Prostate gland (tissue), 2 donors: ENCODE measurements around the gene RPL29. TPM values are rescaled to one million over a fixed set of nuclear protein-coding genes. Genes with fewer than 3 reads are reported as not detected.

Experiments
- DNase-seq: peaks from one replicate; pipeline ENCODE4 v3.0.0-alpha.2; 2019; ENCODE audit warnings: low spot score
- H3K27ac ChIP-seq, 2 donors: fragments of 200-600 bp; sonication (generic); 2 replicates each; pipeline ENCODE4 v1.5.1; 2017 to 2019
- H3K27me3 ChIP-seq: fragments of 200-600 bp; sonication (generic); replicated peaks from 2 replicates; pipeline ENCODE4 v1.5.1; 2019; ENCODE audit not compliant: insufficient read depth
- H3K36me3 ChIP-seq, 2 donors: fragments of 200-600 bp; sonication (generic); 1 replicate in 1 of 2; 2 replicates in 1 of 2; pipeline versions ENCODE4 v1.5.1 to v1.8.1; 2017 to 2019
- H3K4me1 ChIP-seq: fragments of 200-600 bp; sonication (generic); replicated peaks from 2 replicates; pipeline ENCODE4 v1.5.1; 2019
- H3K4me3 ChIP-seq, 2 donors: fragments of 200-600 bp; sonication (generic); 2 replicates each; pipeline ENCODE4 v1.5.1; 2017 to 2019
- H3K9me3 ChIP-seq: fragments of 200-600 bp; sonication (generic); 2 replicates; pipeline ENCODE4 v1.5.1; 2017
- POLR2A ChIP-seq: fragments of 450-650 bp; IDR thresholded peaks from one replicate; pipeline ENCODE4 v1.6.1; 2016; ENCODE audit warnings: antibody characterized with exemption, mild to moderate bottlenecking
- POLR2AphosphoS5 ChIP-seq: sonication (generic); formaldehyde crosslinking; IDR thresholded peaks from one replicate; pipeline ENCODE4 v1.6.1; 2017; ENCODE audit warnings: antibody characterized with exemption
- WGBS: methylation state at CpG from one replicate; pipeline ENCODE4 v1.1.5; 2018; 5-methylcytosine and 5-hydroxymethylcytosine counted together
- intact Hi-C: fragments of 100-400 bp; cut with DNase I; formaldehyde crosslinking; loops from one replicate; pipeline ENCODE4 v1.14.2; 2022
- total RNA-seq, 2 donors: library from RNA; depleted of rRNA; stranded (reverse); fragments of >200 nt; gene quantifications; one replicate each; pipeline ENCODE4 v1.1.0, GENCODE V29; 2016
- TF ChIP-seq, protein P1 (sequence below), 4 experiments: fragments of 200-600 bp in 2 of 4; fragments of 450-650 bp in 2 of 4; sonication (generic) in 2 of 4; IDR thresholded peaks; 1 replicate in 3 of 4; 2 replicates in 1 of 4; pipeline ENCODE4 v1.5.1; 2016 to 2019; ENCODE audit warnings: antibody characterized with exemption in 4 of 4, mild to moderate bottlenecking in 2 of 4, moderate library complexity in 2 of 4

The RPL29 gene
- total RNA-seq, 2 donors from 2014 or later: 1,249 to 2,015 TPM

DNA sequence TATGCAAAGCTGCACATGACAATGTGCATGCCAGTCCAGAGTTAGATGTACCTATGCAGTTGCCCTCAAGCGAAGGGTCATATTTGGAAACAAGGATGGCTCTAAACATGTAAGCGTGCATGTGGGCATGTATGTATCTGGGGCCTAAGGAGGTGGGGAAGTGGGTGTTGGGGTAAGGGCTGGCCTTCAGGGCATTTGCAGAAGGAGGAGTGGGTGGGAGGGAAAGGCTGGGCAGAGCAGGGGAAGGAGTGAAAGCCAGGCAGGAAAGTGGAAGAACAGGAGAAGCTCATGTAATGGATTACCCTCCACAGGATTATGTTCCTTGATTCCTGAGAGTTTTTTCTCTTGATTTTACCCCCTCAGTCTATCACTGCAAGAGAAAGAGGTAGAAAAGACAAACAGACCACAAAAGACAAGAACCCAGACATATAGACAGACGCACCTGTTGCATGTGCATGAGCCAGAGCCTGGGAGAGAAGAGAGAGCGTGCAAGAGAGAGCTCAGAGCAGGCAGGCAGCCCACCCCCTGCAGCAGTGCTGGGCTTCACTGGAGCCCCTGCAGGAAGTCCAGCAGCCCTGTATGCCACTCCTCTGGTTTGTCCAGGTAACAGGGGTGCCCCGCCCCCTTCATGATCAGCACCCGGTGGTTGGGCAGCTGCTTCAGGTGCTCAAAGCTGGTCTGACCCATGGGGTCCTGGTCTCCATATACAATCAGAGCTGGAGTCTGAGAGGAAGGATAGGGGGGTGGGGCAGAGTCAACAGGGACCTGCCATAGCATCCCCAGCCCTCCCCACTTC lies 26.6 kb downstream of the RPL29 start:
- Histone ChIP-seq H3K36me3 (no peaks in the 10 kb centered on the region), H3K4me1 (peaks cover 12% of the 10 kb centered on the region), H3K27me3 (no peaks in the 10 kb centered on the region), H3K9me3 (no peaks in the 10 kb centered on the region), H3K27ac (no peak overlapping the region), H3K4me3 (no peak overlapping the region)
- DNase-seq: no peak
- WGBS: 81% methylated on average over 6 of the region's 6 CpGs
- intact Hi-C loops: no loop called here
- TF ChIP-seq POLR2A (no peak), POLR2AphosphoS5 (no peak)

DNA sequence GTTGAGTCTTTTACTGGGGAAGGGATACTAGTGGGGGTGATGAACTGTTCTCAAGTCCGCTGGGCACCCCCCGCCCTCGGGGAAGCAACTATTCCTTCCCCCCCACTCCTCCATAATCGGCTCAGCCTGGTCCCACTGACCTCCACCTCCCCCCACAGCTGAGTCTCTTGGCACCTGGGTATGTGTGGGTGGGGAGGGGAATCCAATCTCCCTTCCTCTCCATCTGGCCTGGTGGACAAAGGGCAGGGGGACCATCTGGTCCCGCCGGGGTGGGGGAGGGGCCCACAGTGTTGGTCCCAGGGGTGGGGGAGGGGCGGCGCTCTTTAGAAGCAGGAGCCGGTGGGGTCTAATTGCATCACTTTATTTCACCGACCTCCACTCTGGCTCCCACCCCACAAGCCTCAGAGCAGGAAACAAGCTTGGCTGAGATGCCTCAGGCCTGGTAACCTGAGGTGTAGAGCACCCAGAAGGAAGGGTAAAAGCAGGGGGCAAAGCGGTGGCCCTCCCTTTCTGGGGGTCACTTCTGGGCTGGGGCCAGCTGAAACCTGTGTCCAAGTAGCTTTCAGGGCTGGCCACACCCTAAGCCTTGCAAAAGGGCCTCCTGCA lies 27.4 kb downstream of the RPL29 start:
- Histone ChIP-seq H3K36me3 (no peaks in the 10 kb centered on the region), H3K4me1 (peaks cover 10% of the 10 kb centered on the region), H3K27me3 (no peaks in the 10 kb centered on the region), H3K9me3 (no peaks in the 10 kb centered on the region), H3K4me3 (peak overlapping the region; percentile 63 to 83), H3K27ac (peak overlapping the region; percentile 84 to 93)
- WGBS: 13% methylated on average over 7 of the region's 11 CpGs
- no peak for TF ChIP-seq POLR2A
- TF ChIP-seq, protein P1, sequence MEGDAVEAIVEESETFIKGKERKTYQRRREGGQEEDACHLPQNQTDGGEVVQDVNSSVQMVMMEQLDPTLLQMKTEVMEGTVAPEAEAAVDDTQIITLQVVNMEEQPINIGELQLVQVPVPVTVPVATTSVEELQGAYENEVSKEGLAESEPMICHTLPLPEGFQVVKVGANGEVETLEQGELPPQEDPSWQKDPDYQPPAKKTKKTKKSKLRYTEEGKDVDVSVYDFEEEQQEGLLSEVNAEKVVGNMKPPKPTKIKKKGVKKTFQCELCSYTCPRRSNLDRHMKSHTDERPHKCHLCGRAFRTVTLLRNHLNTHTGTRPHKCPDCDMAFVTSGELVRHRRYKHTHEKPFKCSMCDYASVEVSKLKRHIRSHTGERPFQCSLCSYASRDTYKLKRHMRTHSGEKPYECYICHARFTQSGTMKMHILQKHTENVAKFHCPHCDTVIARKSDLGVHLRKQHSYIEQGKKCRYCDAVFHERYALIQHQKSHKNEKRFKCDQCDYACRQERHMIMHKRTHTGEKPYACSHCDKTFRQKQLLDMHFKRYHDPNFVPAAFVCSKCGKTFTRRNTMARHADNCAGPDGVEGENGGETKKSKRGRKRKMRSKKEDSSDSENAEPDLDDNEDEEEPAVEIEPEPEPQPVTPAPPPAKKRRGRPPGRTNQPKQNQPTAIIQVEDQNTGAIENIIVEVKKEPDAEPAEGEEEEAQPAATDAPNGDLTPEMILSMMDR (IDR thresholded peaks at IDR 0.05): no peak
- TF ChIP-seq POLR2AphosphoS5: no peak
- intact Hi-C loops: no loop called here
- no peak for DNase-seq

DNA sequence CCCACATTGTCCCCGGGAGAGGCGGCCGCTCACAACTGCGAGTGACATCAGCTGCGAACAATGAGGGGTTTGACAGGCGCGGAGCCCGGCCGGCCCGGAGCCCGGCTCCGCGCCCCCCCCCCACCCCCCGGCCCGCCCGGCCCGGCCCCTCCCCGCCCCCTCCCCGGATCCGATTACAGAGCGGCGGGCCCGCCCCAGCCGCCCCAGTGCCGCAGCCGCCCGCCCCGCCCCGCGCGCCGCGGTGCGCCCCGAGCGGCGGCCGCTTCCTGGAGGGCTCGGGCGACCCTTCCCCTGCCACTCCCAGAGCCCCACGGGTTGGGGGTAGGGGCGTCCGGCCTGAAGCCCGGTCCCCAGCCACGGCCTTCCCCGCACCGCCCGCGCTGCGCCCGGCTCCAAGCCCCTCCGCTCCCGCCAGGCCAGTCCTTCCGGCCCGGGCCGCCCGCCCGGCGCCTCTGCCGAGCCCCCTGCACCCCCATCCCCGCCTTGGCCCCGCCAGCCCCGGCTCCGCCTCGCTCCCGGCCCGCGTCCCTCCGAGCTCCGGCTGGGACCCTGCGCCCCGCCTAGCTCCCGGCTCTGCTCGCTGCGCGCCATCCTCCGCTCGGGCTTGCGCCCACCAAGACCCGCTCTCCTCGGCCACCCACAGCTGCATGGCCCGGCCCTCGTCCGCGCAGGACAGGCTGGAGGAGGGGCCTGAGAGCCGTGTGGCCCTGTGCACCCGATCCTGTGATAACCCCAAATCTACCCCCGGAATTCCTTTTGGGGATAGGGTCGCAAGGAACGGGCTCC lies 28.1 kb downstream of the RPL29 start, which contains the start of gene PCBP4:
PCBP4 (minus strand) TSS at position 71 of the 786 bp plus-strand sequence. CDS start 6,214 bp downstream, outside the sequence.
- peaks cover 10% of the 10 kb centered on the region for H3K4me1 ChIP-seq
- no peaks in the 10 kb centered on the region for H3K36me3 ChIP-seq
- H3K9me3 ChIP-seq: no peaks in the 10 kb centered on the region
- TF ChIP-seq POLR2AphosphoS5 (no peak), POLR2A (peak; percentile 46)
- 0% methylated on average over 37 of the region's 90 CpGs for WGBS
- intact Hi-C loops: no loop called here
- peak; percentile 69 for DNase-seq
- H3K27ac ChIP-seq: peak within 1 kb of the TSS; percentile 84 to 93
- peak within 1 kb of the TSS; percentile 63 to 83 for H3K4me3 ChIP-seq
- H3K27me3 ChIP-seq: no peaks in the 10 kb centered on the region

DNA sequence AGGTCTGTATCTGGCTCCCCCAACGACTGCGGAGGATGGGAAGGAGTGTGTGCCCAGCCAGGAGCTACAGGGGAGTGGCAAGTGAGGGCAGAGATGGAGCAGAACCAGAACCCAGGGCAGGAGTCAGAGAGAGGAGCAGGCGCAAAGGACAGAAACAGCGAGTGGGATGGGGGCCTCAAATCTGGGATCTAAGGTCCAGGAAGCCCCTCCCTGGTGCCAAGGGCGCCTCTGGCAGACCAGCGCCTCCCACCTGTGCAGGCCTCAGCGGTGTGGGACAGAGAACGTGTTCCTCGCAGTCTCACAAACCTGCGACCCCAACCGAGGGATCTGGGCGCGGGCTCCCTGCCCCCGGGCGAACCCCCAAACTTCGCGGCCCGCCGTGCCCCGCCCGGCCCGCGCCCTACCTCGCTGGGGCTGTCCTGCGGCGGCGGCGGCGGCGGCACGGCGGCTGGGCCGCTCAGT lies 28.7 kb downstream of the RPL29 start:
- 2% methylated on average over 33 of the region's 33 CpGs for WGBS
- Histone ChIP-seq H3K4me3 (peak overlapping the region; percentile 63 to 83), H3K36me3 (no peaks in the 10 kb centered on the region), H3K27me3 (no peaks in the 10 kb centered on the region), H3K4me1 (peaks cover 10% of the 10 kb centered on the region), H3K9me3 (no peaks in the 10 kb centered on the region), H3K27ac (peak overlapping the region; percentile 84 to 93)
- TF ChIP-seq POLR2AphosphoS5 (no peak), POLR2A (no peak)
- TF ChIP-seq, protein P1 (IDR thresholded peaks at IDR 0.05): no peak
- intact Hi-C loops: no loop called here
- DNase-seq: no peak

DNA sequence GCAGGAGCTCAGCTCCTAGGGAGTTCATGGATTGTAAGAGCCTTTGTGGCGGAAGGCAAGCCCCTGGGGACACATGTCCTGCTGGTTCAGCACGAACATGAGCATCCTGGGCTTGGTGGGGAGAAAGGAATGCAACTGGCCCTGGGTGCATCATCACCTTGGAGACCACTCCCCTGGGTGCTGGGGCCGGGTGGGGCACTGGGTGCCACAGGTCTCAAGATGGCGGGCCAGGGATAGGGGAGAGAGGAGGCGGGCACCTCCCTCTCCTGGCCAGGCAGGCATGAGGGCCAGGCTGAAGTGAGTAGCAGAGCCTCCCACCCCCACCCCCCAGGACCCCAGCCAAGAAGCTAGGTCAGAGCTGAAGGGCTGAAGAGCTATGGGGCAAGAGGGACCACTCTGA lies 29.2 kb downstream of the RPL29 start:
- no peaks in the 10 kb centered on the region for H3K9me3 ChIP-seq
- H3K27ac ChIP-seq: peak overlapping the region; percentile 84 to 93
- TF ChIP-seq POLR2A (no peak), POLR2AphosphoS5 (no peak)
- TF ChIP-seq, protein P1 (IDR thresholded peaks at IDR 0.05): no peak
- no peaks in the 10 kb centered on the region for H3K27me3 ChIP-seq
- H3K4me1 ChIP-seq: peaks cover 10% of the 10 kb centered on the region
- DNase-seq: no peak
- peak overlapping the region; percentile 63 to 83 for H3K4me3 ChIP-seq
- intact Hi-C loops: no loop called here
- H3K36me3 ChIP-seq: no peaks in the 10 kb centered on the region
- 40% methylated on average over 5 of the region's 5 CpGs for WGBS
